Activated T-helper 1 cell treated with Interleukin-2 at 50 U/mL for 16 hours (primary cell): ENCODE measurements around the gene ELP2.

Experiments
- DNase-seq: peaks from one replicate; pipeline ENCODE4 v3.0.0-alpha.2; 2020; ENCODE audit warnings: low read depth

The ELP2 gene

GRCh38 chr18:36120297-36120696 is 9.4 kb upstream of the ELP2 start:
- no peak for DNase-seq

GRCh38 chr18:36124841-36125240 is 4.9 kb upstream of the ELP2 start:
- no peak for DNase-seq

- no peak for DNase-seq
Observed at GRCh38 chr18:36126668-36127067, 3.0 kb upstream of the ELP2 start.

GRCh38 chr18:36127836-36128529 is 1.7 kb upstream of the ELP2 start:
- no peak for DNase-seq

DNA sequence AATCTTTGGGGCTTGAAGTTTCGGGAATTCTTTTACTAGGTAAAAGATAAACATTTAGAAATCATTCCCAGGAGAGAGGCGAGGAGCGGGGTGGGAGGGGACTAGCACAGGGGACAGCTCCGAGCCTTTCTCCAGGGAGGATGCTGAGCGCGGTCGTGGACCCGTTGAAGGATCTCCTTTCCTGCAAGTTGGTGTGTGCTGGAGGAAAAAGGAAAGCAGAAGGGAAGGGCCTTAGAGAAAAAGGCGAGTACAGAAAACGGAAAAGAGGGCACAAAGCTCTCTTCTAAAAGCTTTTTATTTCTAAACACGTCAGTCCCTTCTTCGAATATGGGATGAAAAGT is 1.2 kb upstream of the ELP2 start:
- DNase-seq, result no peak

GRCh38 chr18:36128907-36129299 is 796 bp upstream of the ELP2 start:
- DNase-seq, result no peak

- DNase-seq, result no peak
Observed at GRCh38 chr18:36130039-36130831, 536 bp downstream of the ELP2 start.

DNA sequence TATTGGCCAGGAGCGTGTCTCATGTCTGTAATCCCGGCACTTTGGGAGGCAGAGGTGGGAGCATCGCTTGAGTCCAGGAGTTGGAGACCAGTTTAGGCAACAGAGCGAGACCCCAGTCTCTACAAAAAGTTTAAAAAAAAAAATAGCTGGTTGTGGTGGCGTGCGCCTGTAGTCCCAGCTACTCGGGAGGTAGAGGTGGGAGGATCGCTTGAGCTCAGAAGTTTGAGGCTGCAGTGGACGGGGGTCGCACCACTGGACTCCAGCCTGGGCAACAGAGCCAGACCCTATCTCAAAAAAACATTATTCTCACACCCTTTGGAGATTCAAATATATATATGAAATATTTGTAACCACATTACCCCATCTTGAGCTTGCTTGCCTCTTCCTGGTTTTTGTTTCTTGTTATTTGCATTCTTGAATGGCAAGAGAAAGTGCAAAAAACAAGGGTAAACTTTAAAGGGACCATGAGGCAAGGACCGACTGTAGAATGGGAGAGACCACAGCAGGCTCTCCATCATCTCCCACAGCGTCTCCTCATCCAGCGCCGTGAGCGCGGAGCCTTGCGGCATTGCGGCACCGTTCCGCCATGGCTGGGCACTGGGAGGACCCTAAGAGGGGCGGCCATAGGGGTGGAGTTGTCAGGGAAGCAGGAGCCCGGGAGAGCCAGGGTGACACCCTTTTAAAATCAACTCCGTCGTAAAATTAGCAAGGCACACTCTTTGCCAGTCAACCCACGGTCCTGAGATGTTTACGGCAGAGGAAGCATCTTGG is 1.4 kb downstream of the ELP2 start:
- no peak for DNase-seq

GRCh38 chr18:36131692-36132483 is 2.2 kb downstream of the ELP2 start:
- no peak for DNase-seq

GRCh38 chr18:36132756-36133155 is 3.1 kb downstream of the ELP2 start:
- no peak for DNase-seq

DNA sequence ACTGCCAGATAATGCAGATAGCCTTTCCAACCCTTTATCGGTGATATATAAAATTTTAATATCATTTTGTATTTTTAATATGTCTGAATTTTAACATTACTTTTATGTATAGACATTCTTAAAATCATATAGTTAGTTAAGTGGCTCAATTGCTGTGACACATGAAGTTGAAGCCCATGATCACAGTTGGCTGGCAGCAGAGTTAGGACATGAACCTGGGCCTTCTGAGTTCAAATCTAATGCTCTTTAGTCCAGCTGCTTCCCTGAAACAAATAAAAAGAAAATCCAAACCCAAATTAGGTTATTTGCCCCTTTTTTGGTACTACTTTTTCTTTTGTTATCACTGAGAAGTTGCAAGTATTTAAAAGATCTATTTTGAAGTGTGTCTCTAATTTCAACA is 5.6 kb downstream of the ELP2 start:
- no peak for DNase-seq

GRCh38 chr18:36139245-36139644 is 9.5 kb downstream of the ELP2 start:
- DNase-seq, result no peak

DNA sequence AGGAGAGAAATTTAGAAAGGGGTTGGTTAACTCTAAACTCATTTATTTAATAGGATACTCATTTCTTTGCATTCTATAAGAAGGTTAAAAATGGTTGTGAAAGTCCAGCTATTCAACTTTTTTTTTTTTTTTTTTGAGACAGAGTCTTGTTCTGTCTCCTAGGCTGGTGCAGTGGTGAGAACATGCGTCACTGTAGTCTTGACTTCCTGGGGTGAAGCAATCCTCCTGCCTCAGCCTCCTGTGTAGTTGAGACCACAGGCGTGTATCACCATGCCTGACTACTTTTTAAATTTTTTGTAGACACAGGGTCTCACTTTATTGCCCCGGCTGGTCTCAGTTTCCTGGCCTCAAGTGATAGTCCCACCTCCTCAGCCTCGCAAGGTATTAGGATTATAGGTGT is 11.9 kb downstream of the ELP2 start:
- DNase-seq, result no peak

GRCh38 chr18:36142751-36143150 is 13.1 kb downstream of the ELP2 start:
- DNase-seq, result no peak

- no peak for DNase-seq
Observed at GRCh38 chr18:36143391-36143790, 13.7 kb downstream of the ELP2 start.

- DNase-seq, result no peak
Observed at GRCh38 chr18:36149514-36150289, 20.0 kb downstream of the ELP2 start.

GRCh38 chr18:36152781-36153180 is 23.1 kb downstream of the ELP2 start:
- DNase-seq, result no peak

DNA sequence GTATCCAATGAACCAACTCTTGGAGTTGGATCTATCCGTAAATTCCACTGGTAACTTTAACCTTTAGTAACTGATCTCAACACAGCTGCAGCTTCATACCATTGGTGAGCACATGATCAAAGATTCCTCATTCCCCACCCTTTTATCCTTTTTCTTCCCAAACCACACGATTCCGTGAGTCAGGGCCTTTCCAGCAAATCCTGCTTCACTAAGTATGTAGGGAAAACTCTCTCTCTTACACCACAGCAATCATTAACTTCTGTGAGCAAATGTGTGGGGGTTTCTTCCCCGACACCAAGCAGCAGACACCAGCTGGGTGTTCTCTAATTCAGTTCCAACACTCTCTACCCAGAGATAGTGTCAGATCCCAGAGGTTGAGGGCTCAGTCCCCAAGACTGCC is 23.5 kb downstream of the ELP2 start:
- no peak for DNase-seq

- DNase-seq, result no peak
Observed at GRCh38 chr18:36153771-36154170, 24.1 kb downstream of the ELP2 start.

GRCh38 chr18:36155851-36156757 is 26.4 kb downstream of the ELP2 start:
- no peak for DNase-seq
